NCI-H2171 treated with DMSO at 0.1 percent for 48 hours (cell line): Measurements from ENCODE around the gene EML4.
"Not testable (repeated sequence)": the region's sequence is repeated elsewhere in the genome, so short reads cannot be mapped to it uniquely, and the experiment has no call there.

ENCODE experiments used
- DNase-seq: peaks from one replicate; lab custom pipeline; 2025; lab: John Stamatoyannopoulos, UW

Gene EML4

DNA sequence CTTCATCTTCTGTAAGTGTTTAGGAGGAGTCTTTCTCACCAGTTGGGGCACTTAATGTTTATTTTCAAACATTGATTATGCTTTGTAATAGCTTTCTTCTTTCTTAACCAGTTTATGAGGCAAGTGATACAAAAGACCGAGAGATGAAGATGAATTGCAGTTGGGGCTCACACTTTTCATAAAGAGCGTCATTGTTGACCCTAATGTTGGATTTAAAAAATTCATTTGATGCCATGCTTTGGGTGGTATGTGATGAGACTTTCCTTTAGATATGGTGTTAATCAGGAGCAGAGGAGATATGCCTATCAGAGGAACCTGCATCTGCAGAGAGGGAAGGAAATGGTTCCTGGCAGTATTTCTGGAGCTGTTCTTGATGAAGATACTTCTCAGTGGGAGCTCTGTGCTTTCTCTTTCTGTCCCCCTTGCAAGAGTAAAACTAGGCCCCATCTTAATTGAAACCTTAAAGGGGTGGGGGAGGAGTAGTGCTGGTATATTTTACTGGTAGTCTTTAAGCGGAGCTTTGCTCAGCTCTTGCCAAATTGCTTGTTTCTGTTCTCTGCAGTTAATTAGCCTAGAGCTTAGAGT, 2.3 kb downstream of the EML4 start:
- DNase-seq = no peak

DNA sequence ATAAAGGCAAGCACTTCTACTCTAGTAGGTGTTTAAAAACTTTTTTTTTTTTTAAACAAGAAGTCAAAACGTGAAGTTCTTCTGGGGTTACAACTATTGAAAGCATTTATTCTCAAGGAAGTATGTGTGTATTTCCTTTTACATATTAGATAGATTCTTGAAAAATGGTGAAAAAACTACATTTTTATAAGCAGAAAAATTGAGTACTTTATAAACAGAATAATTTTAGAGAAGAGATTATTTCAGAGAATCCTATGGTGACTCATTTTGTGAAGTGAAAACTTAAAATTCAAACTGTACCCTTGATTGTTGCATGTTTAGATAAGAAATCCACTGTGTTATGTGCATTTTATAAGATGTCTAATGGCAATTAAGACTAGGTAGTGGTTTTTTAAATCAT, 2.9 kb downstream of the EML4 start:
- DNase-seq = no peak

DNA sequence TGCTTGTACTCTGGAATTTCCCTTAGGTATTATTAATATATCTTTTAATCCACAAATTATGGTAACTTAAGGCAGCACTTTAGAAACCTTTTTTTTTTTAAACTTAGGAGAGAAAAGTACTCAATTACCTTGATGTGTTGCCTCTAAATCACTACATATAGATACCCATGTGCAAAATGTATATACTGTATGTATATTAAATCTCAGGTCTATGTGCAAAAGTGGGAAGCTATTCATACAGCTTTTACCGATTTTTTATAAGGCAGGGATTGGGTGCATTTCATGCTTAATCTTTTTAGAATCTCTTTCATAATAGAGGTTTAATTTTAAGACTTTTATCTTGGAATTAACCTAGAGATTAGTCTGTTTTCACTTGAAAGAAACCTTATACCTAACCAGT, 3.4 kb downstream of the EML4 start:
- DNase-seq = no peak

DNA sequence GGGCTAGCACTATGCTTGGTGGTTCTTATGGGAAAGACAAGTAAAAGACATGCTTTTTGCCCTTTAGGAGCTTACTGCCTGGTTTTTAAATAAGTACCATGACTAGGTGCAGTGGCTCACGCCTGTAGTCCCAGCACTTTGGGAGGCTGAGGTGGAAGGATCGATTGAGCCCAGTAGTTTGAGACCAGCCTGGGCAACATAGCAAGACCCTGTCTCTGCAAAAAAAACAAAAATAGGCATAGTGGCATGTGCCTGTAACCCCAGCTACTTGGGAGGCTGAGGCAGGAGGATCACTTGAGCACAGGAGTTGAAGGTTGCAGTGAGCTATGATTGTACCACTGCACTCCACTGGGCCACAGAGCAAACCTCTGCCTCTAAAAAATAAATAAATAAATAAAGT, 4.3 kb downstream of the EML4 start:
- DNase-seq = not testable (repeated sequence)

DNA sequence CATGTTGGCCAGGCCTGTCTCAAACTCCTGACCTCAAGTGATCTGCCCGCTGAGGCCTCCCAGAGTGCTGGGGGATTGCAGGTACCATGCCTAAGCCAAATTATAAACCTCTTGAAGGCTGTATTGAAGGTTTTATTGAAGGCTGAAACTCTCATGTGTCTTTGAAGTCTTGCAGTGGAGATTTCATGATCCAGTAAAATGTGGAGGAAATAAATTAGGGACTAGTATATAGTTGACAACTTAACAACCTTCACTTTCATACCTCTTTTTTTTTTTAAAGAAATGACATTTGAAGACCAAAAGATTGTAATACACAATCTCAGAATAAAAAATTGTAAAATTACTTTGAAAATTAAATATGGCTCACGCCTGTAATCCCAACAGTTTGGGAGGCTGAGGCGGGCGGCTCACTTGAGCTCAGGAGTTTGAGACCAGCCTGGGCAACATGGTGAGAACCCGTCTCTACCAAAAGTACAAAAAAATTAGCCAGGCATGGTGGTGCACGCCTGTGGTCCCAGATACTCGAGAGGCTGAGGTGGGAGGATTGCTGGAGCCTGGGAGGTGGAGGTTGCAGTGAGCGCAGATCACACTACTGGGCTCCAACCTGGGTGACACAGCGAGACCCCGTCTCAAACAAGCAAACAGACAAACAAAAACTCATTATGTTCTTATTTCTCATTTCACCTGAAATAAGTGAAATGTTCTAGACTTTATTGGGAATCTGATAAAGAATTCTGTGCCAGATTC, 8.0 kb downstream of the EML4 start:
- no peak for DNase-seq

DNA sequence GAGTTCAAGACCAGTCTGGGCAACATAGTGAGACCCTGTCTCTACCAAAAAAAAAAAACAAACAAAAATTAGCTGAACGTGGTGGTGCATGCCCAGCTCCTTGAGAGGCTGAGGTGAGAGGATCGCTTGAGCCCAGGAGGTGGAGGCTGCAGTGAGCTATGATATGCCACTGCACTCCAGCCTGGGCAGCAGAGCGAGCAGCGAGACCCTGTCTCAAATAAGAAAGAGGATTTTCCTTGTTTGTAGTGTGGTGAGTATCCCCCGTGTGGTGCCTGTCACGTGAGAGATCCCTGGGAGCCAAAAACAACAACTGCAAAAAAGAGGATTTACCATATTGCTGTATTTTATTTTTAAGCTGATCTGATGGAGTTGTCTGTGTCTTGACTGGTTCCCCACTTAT, 9.2 kb downstream of the EML4 start:
- DNase-seq = no peak

DNA sequence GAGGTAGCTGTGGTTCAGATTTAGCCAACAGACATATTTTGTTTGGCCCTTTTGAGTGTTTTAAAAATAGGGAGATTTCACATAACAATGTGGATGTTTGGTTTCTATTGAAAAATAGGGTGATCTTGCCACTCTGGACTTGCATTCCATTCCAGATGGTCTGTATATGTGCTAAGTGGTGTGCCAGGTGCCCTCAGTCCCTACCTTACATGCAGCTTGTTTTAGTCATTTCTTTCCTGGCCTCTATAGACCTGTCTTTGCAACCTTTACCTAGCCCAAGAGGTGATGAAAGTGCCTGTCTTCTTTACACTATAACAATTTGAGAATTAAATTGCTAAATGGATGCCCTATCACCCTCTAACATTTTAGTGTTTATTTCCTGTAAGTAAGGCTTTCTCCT, 11.1 kb downstream of the EML4 start:
- no peak for DNase-seq

DNA sequence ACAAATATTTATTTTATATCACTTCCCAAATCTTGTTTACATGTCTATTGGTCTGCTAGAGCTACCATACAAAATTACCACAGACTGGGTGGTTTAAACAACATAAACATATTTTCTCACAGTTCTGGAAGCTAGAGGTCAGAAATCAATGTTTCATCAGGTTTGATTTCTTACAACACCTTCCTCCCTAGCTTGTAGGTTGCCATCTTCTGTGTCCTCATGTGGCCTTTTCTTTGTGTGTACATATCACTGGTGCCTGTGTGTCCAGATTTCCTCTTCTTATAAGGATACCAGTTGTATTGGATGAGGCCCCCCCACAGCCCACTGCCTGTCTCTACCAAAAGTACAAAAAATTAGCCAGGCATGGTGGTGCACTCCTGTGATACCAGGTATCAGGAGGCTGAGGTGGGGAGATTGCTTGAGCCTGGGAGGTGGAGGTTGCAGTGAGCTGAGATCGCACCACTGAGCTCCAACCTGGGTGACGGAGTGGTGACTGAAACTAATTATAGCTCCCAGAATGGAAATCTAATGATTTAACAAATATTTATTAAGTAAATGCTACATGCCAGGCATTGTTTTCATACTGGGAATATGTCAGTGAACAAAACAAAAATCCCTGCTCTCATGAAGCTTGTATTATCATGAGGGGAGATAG, 13.6 kb downstream of the EML4 start:
- DNase-seq = no peak

DNA sequence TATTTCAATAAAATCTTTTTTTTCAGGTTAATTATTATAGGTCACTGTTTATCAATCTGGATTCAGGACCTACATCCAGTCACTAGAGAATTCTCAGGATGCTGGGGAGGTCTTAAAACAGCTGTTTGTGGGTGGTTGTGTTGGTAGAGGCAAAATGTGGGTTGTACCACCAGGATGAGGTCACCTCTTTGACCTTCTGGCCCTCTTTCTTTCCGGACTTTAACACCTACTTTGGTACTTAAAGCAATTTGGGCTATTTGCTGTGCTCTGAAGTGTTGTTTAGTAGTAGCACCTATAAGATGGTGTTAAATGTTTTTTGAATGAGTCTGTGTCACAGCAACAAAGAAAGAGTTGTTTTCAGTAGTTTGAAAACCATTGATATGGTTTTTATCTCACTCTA, 14.6 kb downstream of the EML4 start:
- no peak for DNase-seq

DNA sequence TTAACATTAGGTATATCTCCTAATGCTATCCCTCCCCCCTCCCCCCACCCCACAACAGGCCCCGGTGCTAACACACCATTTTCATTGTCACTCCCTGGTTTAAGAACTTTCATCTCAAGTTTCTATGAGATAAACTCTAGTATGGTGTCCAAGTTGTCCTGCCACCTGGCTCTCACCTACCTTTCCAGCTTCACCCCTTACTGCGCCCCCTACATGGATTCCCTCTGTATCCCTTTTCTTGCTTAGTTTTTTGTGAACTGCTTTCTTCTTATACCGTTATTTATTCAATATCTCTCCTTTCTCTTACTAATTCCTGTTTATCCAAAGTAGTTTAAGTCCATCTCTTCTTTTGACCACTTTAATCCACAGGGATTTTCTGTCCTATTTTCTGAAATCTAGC, 15.2 kb downstream of the EML4 start:
- no peak for DNase-seq

DNA sequence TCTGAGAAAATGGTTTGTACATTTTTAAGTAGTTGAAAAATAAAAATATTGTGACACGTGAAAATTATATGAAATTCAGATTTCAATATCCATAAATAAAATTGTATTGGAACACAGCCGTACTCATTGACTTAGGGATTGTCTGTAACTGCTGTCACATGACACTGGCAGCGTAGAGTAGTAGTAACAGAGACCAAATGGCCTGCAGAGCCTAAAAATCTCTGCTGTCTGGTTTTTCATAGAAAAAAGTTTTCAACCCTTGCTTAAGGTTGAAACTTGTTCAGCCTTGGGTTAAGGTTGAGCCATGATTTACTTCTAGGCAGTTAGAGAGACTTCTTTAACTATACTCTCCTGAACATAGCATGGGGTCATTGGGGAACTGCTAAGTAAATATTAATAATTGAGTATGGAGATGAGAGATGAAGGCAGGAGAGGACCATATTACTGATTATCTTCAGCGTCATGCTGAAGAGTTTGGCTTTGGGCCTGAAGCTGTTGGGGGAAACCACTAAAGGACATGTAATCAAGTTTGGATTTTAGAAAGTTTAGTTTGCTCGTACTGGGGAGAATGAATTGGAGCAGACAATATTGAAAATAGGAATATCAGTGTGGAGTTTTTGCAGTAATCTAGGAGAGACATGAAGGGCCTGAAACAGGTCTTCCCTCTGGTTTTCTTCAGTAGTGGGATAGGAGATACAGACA, 16.2 kb downstream of the EML4 start:
- no peak for DNase-seq

DNA sequence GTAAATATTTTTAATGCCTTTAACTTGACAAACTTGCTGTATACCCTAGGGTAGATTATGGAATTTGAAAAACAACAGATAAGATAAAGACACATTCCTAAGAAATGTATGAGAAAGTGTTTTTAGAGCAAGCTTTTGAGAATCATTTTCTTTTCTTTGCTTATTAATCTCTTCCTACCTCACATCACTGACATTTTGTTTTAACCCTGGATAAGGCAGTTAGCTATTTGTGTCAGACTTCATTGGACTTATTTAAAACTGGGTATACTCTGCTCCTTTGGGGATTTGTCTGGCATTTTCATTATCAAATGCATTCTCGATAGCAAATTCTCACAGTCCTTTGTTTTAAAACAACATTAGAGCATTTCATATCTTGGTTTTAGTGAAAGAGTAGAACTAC, 17.2 kb downstream of the EML4 start:
- DNase-seq = no peak

DNA sequence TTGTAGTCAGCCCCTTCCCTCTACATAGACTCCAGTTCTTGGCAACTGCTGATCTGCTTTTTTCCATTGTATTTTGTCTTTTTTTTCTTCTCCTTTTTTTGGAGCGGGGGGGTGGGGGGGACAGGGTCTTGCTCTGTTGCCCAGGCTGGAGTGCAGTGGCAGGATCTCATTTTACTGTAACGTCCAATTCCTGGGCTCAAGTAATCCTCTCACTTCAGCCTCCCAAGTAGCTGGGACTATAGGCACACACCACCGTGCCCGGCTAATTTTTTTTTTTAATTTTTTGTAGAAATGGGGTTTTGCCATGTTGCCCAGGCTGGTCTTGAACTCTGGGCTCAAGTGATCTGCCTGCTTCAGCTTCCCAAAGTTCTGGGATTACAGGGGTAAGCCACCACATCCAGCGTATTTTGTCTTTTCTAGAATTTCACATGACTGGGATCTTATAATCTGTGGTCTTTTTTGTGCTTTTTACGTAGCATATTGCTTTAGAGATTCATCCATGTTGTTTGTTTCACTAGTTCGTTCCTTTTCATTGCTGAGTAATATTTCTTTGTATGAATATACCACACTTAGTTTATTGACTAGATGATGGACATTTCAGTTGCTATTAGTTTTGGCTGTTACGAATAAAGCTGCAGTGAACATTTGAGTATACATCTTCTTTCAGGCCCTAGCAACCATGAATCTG, 17.9 kb downstream of the EML4 start:
- no peak for DNase-seq

DNA sequence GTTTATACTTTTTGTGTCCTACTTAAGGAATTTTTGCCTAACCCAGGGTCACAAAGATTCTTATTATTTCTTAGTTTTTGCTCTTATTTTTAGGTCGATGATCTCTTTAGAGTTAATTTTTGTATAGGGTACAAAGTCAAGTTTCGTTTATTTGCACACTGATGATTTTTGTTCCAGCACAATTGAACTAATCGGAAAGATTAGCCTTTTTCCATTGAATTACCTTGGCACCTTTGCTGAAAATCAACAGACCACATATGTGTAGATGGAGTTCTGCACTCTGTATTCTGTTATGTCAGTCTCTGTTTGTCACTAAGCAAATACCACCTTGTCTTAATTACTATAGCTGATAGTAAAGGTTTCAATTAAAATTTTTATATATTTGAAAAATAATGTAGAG, 18.7 kb downstream of the EML4 start:
- no peak for DNase-seq

DNA sequence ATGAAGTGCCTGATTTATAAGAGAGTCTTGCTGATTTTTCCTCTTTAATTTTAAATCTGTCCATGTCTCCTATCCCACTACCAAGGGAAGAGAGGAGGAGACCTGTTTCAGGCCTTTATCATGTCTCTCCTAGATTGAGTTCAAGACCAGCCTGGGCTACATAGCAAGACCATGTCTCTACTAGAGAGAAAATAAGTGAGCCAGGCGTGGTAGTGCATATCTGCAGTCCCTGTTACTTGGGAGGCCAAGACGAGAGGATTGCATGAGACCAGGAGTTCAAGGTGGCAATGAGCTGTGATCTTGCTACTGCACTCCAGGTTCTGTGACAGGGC, 20.0 kb downstream of the EML4 start:
- DNase-seq = no peak

DNA sequence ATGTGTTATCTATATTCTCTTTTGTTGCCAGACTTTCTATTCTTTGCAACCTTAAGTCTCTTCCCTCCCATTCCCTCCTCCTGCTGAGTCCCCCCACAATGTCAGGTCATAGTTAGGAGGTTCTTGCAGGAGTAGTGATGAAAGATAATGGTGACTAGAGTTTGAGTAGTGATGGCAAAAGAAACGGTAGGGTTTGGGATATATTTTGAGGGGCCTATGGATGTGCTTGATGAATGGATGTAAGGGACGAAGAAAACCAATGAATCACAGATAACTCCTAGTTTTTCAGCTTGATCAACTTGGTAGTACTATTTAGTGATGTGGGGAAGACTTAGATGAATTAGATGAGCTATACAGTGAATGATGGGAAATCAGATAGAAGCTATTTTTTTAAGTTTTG, 21.0 kb downstream of the EML4 start:
- no peak for DNase-seq

DNA sequence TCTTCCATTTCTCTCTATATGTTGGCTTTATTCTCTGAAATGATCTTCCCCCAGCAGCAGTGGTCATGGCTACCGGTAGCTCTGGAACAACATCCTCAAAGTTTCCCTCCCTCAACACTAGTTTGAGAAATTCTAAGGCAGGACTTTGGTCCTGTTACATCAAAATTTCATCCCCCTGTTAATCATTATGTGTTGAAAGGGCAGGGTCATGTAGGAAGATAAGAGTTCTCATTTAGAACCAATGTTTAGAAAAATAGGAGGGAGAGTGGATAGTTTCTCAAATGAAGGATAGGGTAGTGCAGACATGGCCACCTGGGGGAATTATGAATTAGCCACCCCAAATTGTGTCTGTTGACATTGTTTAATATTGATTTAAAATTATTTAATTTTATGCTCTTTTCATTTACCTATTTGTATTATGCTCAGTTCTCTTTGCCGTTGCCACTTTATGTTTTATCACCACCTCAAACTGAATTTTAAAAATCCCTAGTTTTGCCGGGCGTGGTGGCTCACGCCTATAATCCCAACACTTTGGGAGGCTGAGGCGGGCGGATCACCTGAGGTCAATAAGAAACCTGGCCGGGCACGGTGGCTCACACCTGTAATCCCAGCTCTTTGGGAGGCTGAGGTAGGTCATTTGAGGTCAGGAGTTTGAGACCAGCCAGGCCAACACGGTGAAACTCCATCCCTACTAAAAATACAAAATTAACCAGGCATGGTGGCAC, 22.3 kb downstream of the EML4 start:
- DNase-seq = no peak

DNA sequence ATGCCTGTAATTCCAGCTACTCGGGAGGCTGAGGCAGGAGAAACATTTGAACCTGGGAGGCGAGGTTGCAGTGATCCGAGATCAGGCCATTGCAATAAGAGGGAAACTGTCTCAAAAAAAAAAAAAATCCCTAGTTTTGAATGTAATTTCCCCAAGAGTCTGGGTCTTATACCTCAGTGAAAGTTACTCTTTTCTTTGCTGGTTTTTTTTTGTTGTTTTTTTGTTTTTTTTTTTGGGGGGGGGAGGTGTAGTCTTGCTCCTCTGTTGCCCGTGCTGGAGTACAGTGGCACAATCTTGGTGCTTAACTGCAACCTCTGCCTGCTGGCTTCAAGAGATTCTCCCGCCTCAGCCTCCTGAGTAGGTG, 22.8 kb downstream of the EML4 start:
- DNase-seq = no peak

DNA sequence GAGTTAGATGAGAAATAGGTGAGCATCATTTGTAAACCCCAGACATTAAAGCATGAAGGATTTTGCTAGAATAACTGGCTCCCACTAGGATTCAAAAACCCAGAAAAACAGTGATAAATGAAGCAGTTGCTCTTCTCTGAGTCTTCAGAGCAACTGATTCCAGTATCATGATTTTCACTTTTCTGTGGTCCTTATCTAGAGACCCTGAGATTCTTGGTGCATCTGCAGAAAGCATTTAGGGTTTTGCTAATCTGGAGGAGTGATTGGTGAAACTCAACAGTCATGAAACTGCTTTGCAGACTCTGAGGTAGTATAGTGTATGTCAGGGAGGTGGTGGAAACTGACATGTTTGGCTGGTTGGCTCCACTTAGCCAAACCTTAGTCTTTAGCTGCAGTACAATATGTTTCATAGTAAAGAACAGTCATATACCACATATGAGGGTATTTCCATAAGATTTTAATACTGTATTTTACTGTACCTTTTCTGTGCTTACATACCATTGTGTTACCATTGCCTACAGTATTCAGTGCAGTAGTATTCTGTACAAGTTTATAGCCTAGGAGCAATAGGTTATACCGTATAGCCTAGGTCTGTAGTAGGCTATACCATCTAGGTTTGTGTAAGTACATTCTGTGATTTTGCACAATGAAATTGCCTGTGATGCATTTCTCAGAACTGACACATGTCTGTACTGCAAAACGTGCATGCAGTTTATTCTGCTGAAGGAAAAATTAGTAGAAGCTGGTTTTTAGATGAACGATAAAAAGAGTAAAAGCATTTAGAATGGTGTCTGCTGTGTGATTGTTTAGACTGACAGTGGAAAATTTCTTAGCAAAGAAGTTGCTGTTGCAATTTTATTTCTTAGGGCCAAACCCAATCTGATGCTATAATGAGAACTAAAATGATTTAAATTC, 23.8 kb downstream of the EML4 start:
- no peak for DNase-seq

DNA sequence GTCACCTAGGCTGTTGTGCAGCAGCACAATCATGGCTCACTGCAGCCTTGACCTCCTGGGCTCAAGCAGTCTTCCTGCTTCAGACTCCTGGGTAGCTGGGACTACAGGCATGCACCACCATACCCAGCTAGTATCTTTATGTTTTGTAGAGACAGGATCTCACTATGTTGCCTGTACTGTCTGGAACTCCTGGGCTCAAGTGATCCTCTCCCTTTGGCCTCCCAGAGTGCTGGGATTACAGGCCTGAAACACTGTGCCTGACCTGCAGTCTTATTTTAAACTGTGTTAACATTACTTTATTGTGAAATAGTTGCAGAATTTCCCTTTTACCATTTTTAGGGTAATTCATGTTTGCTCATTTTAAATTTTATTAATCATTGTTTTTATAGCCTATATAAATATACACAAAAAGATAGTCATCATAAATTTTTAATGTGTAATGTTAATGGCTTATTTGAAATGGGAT, 24.6 kb downstream of the EML4 start:
- no peak for DNase-seq

DNA sequence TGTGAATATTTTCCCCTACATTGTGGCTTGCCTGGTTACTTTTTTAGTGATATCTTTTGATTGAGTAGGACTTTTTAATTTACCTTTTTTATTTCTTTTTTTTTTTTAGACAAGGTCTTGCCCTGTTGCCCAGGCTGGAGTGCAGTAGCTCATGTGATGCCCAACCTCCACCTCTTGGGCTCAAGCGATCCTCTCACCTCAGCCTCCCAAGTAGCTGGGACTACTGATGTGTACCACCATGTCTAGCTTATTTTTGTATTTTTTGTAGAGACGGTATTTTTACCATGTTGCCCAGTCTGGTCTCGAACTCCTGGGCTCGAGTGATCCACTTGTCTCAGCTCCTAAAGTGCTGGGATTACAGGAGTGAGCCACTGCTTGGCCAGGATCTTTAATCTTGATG, 25.3 kb downstream of the EML4 start:
- no peak for DNase-seq
